Natural killer cell treated with Interleukin-12 subunit alpha and Interleukin-12 subunit beta and Interleukin-15 and Interleukin-18, amount 100 ng/mL, for 72 hours (primary cell): ENCODE data around the gene WDR31. TPM values are rescaled to one million over a fixed set of nuclear protein-coding genes. Genes with fewer than 3 reads are reported as not detected.
"Not testable (repeated sequence)": the region's sequence is repeated elsewhere in the genome, so short reads cannot be mapped to it uniquely, and the experiment has no call there.

ENCODE experiments used
- ATAC-seq, 2 donors: fragments of 150-1000 bp; cut with Tn5 transposase in 1 of 2; sonication (Bioruptor Pico), chemical (Tn5 transposase) in 1 of 2; 2 replicates each; pipeline ENCODE4 v1.10.0; 2021
- DNase-seq: peaks from one replicate; pipeline ENCODE4 v3.0.0; 2022; ENCODE audit warnings: low spot score
- H3K27ac Mint-ChIP-seq, 2 donors: 1 replicate in 1 of 2; 2 replicates in 1 of 2; pipeline ENCODE4 v1.8.0; 2022; ENCODE audit warnings: mixed read lengths in 2 of 2, mild to moderate bottlenecking in 1 of 2, moderate library complexity in 1 of 2
- H3K27me3 Mint-ChIP-seq, 2 donors: 1 replicate in 1 of 2; 2 replicates in 1 of 2; pipeline ENCODE4 v1.8.0; 2022; ENCODE audit warnings: mixed read lengths in 2 of 2
- H3K36me3 Mint-ChIP-seq: one replicate; pipeline ENCODE4 v1.8.0; 2022; ENCODE audit warnings: mixed read lengths
- H3K4me1 Mint-ChIP-seq, 2 donors: 1 replicate in 1 of 2; 2 replicates in 1 of 2; pipeline ENCODE4 v1.8.0; 2022; ENCODE audit warnings: low read depth in 2 of 2, mixed read lengths in 2 of 2, mild to moderate bottlenecking in 1 of 2
- H3K4me3 Mint-ChIP-seq: one replicate; pipeline ENCODE4 v1.8.0; 2022; ENCODE audit warnings: mixed read lengths
- H3K9me3 Mint-ChIP-seq: 2 replicates; pipeline ENCODE4 v1.8.0; 2022; ENCODE audit warnings: mixed read lengths
- total RNA-seq, 2 donors: library from RNA; stranded (reverse); gene quantifications; one replicate each; pipeline ENCODE4 v1.2.3, GENCODE V29; 2022

WDR31 gene
- total RNA-seq, 2 donors from 2014 or later: 0.83 to 1.4 TPM

- Mint-ChIP-seq H3K36me3 (no peaks in the 10 kb centered on the region), H3K27ac (no peak overlapping the region), H3K4me1 (no peaks in the 10 kb centered on the region), H3K4me3 (no peak overlapping the region), H3K27me3 (peaks cover 0 to 3% of the 10 kb centered on the region in 2 donors), H3K9me3 (no peaks in the 10 kb centered on the region)
- DNase-seq (no peak), ATAC-seq (no peak)
Measured at GRCh38 chr9:113310538-113310937, 29.5 kb downstream of the WDR31 start.

- Mint-ChIP-seq H3K9me3 (no peaks in the 10 kb centered on the region), H3K27ac (no peak overlapping the region), H3K4me3 (no peak overlapping the region), H3K36me3 (no peaks in the 10 kb centered on the region), H3K4me1 (no peaks in the 10 kb centered on the region), H3K27me3 (no peaks in the 10 kb centered on the region)
- ATAC-seq: no peak
- DNase-seq: no peak
Measured at GRCh38 chr9:113309204-113309813, 30.8 kb downstream of the WDR31 start.

GRCh38 chr9:113307396-113307975, 32.6 kb downstream of the WDR31 start:
- H3K27ac Mint-ChIP-seq: no peak overlapping the region
- DNase-seq (no peak), ATAC-seq (no peak)
- no peak overlapping the region for H3K4me3 Mint-ChIP-seq
- H3K9me3 Mint-ChIP-seq: no peaks in the 10 kb centered on the region
- H3K36me3 Mint-ChIP-seq: no peaks in the 10 kb centered on the region
- no peaks in the 10 kb centered on the region for H3K4me1 Mint-ChIP-seq
- H3K27me3 Mint-ChIP-seq: peaks cover 0 to 6% of the 10 kb centered on the region in 2 donors

- H3K9me3 Mint-ChIP-seq: no peaks in the 10 kb centered on the region
- no peak for ATAC-seq
- peaks cover 2 to 10% of the 10 kb centered on the region in 2 donors for H3K27me3 Mint-ChIP-seq
- no peak overlapping the region for H3K27ac Mint-ChIP-seq
- H3K36me3 Mint-ChIP-seq: no peaks in the 10 kb centered on the region
- H3K4me1 Mint-ChIP-seq: no peaks in the 10 kb centered on the region
- no peak for DNase-seq
- no peak overlapping the region for H3K4me3 Mint-ChIP-seq
Measured at GRCh38 chr9:113306566-113306965, 33.5 kb downstream of the WDR31 start.

GRCh38 chr9:113302792-113303418, 37.2 kb downstream of the WDR31 start, which contains the start of gene RNF183:
TSS of gene RNF183 (minus strand) at chr9:113303376. CDS start at chr9:113298184, 5,192 bp downstream.
- Mint-ChIP-seq H3K27ac (no peak within 1 kb of the TSS), H3K4me3 (no peak within 1 kb of the TSS), H3K36me3 (no peaks in the 10 kb centered on the region), H3K9me3 (no peaks in the 10 kb centered on the region), H3K4me1 (peaks cover 0 to 8% of the 10 kb centered on the region in 2 donors), H3K27me3 (peaks cover 22 to 23% of the 10 kb centered on the region in 2 donors)
- no peak for DNase-seq
- ATAC-seq: no peak

GRCh38 chr9:113301548-113301947, 38.5 kb downstream of the WDR31 start:
- ATAC-seq (no peak), DNase-seq (no peak)
- H3K36me3 Mint-ChIP-seq: no peaks in the 10 kb centered on the region
- peaks cover 22 to 23% of the 10 kb centered on the region in 2 donors for H3K27me3 Mint-ChIP-seq
- H3K4me3 Mint-ChIP-seq: no peak overlapping the region
- no peaks in the 10 kb centered on the region for H3K9me3 Mint-ChIP-seq
- H3K4me1 Mint-ChIP-seq: peaks cover 0 to 8% of the 10 kb centered on the region in 2 donors
- no peak overlapping the region for H3K27ac Mint-ChIP-seq

- no peak for DNase-seq
- Mint-ChIP-seq H3K27me3 (peaks cover 22 to 23% of the 10 kb centered on the region in 2 donors), H3K4me1 (peaks cover 0 to 8% of the 10 kb centered on the region in 2 donors), H3K4me3 (no peak overlapping the region), H3K36me3 (no peaks in the 10 kb centered on the region), H3K27ac (no peak overlapping the region), H3K9me3 (no peaks in the 10 kb centered on the region)
- ATAC-seq: no peak
Measured at GRCh38 chr9:113299800-113300292, 40.2 kb downstream of the WDR31 start.

- ATAC-seq (no peak), DNase-seq (no peak)
- Mint-ChIP-seq H3K27me3 (peaks cover 22 to 23% of the 10 kb centered on the region in 2 donors), H3K27ac (no peak overlapping the region), H3K9me3 (no peaks in the 10 kb centered on the region), H3K4me3 (no peak overlapping the region), H3K36me3 (no peaks in the 10 kb centered on the region), H3K4me1 (peaks cover 0 to 8% of the 10 kb centered on the region in 2 donors)
Measured at GRCh38 chr9:113298924-113299770, 40.9 kb downstream of the WDR31 start.

GRCh38 chr9:113298311-113298710, 41.8 kb downstream of the WDR31 start:
- no peak overlapping the region for H3K27ac Mint-ChIP-seq
- DNase-seq (no peak), ATAC-seq (no peak)
- H3K36me3 Mint-ChIP-seq: no peaks in the 10 kb centered on the region
- peaks cover 0 to 8% of the 10 kb centered on the region in 2 donors for H3K4me1 Mint-ChIP-seq
- peaks cover 22% of the 10 kb centered on the region in 2 donors for H3K27me3 Mint-ChIP-seq
- no peaks in the 10 kb centered on the region for H3K9me3 Mint-ChIP-seq
- no peak overlapping the region for H3K4me3 Mint-ChIP-seq

- peaks cover 13 to 22% of the 10 kb centered on the region in 2 donors for H3K27me3 Mint-ChIP-seq
- H3K9me3 Mint-ChIP-seq: no peaks in the 10 kb centered on the region
- no peak overlapping the region for H3K27ac Mint-ChIP-seq
- no peak for ATAC-seq
- H3K4me1 Mint-ChIP-seq: peaks cover 0 to 8% of the 10 kb centered on the region in 2 donors
- DNase-seq: no peak
- no peak overlapping the region for H3K4me3 Mint-ChIP-seq
- peaks cover 9% of the 10 kb centered on the region for H3K36me3 Mint-ChIP-seq
Measured at GRCh38 chr9:113296796-113297558, 43.1 kb downstream of the WDR31 start.

- Mint-ChIP-seq H3K27me3 (peaks cover 13 to 17% of the 10 kb centered on the region in 2 donors), H3K36me3 (peaks cover 13% of the 10 kb centered on the region)
- ATAC-seq, H3K4me3 Mint-ChIP-seq, DNase-seq, H3K4me1 Mint-ChIP-seq, H3K9me3 Mint-ChIP-seq, H3K27ac Mint-ChIP-seq: not testable (repeated sequence)
Measured at GRCh38 chr9:113296247-113296646, 43.8 kb downstream of the WDR31 start.

- H3K4me1 Mint-ChIP-seq: no peaks in the 10 kb centered on the region
- no peaks in the 10 kb centered on the region for H3K27me3 Mint-ChIP-seq
- no peak overlapping the region for H3K4me3 Mint-ChIP-seq
- DNase-seq: no peak
- H3K27ac Mint-ChIP-seq: peak overlapping the region in 1 of 2 donors; percentile 14
- H3K36me3 Mint-ChIP-seq: peaks cover 26% of the 10 kb centered on the region
- H3K9me3 Mint-ChIP-seq: no peaks in the 10 kb centered on the region
- ATAC-seq: peak in 1 of 2 donors; percentile 72
Measured at GRCh38 chr9:113293285-113293878, 46.7 kb downstream of the WDR31 start.
